T47D (cell line): ENCODE measurements around the gene CCDC77.

Experiments used
- DNase-seq, 2 experiments: peaks; one replicate each; pipeline versions ENCODE4 v3.0.0 to v3.0.0-alpha.2; 2011 to 2012; ENCODE audit warnings: low read depth in 1 of 2, low spot score in 1 of 2
- JUND ChIP-seq: IDR thresholded peaks from 2 replicates; pipeline ENCODE4 v1.6.1; 2012; ENCODE audit warnings: low read depth
- in situ Hi-C: cut with HindIII; loops from 2 replicates; pipeline ENCODE4 v1.10.0; 2016; ENCODE audit warnings: low sequenced_read_pairs, low pct_unique_long_range_greater_than_20kb

CCDC77 gene

GRCh38 chr12:459430-460258 lies 58.2 kb downstream of the CCDC77 start, which contains the start of gene B4GALNT3:
Gene B4GALNT3, plus strand, starts transcription at chr12:459939. Its CDS starts 438 bp downstream, at chr12:460377.
- TF ChIP-seq JUND: no peak
- peak; percentile 76 to 96 for DNase-seq
- in situ Hi-C loops: no loop called here

- in situ Hi-C loops: no loop called here
- no peak for DNase-seq
- no peak for TF ChIP-seq JUND
These were observed 59.1 kb downstream of the CCDC77 start for GRCh38 chr12:460261-461230.

GRCh38 chr12:461425-461824 lies 60.0 kb downstream of the CCDC77 start:
- TF ChIP-seq JUND: no peak
- DNase-seq: no peak
- in situ Hi-C loops: no loop called here

DNA sequence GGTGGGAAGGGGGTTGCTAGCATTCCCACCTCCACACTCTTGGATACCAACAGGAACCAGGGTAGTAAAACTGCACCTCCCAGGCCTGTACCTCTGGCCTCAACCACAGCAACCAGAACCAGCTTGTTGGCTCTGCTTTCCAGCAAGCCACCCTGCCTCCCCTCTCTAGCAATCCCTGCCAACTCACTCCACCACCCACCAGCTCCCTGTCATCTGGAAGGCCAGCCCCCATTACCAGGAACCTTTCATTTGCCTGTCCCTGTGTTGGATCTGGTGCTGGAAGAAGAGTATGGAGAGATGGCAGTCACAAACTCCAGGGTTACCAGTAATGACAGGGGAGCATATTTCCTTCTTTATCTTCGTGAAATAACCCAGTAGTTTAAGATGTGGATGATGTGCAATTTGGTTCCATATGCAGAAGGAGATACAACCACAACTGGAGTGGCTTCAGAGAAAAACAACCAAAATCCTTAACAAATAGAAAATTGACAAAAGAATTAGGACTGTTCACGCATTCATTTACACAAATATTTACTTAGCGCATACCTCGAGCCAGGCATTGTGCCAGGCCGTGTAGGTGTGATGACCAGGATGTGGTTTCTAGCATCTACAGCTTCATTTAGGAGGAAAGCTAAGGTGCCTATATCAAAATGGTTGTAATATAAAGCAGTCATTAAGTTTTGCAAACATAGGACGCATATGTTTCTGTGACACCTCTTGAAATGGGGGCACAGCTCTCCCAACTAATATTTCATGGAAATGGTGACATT lies 61.7 kb downstream of the CCDC77 start:
- in situ Hi-C loops: no loop called here
- TF ChIP-seq JUND: no peak
- peak in 1 of 2 experiments; percentile 76 for DNase-seq

GRCh38 chr12:464484-465267 lies 63.2 kb downstream of the CCDC77 start:
- in situ Hi-C loops: no loop called here
- no peak for TF ChIP-seq JUND
- no peak for DNase-seq

- no peak for TF ChIP-seq JUND
- in situ Hi-C loops: no loop called here
These were observed 64.6 kb downstream of the CCDC77 start for GRCh38 chr12:466039-466438.

GRCh38 chr12:466762-467161 lies 65.3 kb downstream of the CCDC77 start:
- no peak for DNase-seq
- no peak for TF ChIP-seq JUND
- in situ Hi-C loops: no loop called here

More at GRCh38 chr12:466039-466438, 64.6 kb downstream of the CCDC77 start:
- DNase-seq: no peak

DNA sequence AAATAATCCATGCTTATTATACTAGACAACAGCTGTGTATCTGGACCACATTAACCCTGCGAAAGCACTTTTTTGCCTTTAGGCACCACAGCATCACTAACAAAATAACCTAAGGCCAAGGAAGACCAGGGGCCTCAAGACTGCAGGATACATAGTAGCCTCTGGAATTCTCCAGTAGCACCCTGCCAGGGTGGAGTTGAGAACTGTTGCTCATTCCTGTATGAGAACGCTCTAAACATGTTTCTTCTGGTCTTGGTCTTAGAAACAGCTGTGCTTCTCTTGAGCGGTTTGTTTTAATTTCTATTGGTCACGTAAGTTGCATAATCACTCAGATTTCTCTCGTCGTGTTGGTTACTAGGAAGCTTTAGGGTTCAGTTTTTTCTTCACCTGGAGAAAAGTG lies 66.1 kb downstream of the CCDC77 start:
- no peak for DNase-seq
- in situ Hi-C loops: no loop called here
- no peak for TF ChIP-seq JUND

DNA sequence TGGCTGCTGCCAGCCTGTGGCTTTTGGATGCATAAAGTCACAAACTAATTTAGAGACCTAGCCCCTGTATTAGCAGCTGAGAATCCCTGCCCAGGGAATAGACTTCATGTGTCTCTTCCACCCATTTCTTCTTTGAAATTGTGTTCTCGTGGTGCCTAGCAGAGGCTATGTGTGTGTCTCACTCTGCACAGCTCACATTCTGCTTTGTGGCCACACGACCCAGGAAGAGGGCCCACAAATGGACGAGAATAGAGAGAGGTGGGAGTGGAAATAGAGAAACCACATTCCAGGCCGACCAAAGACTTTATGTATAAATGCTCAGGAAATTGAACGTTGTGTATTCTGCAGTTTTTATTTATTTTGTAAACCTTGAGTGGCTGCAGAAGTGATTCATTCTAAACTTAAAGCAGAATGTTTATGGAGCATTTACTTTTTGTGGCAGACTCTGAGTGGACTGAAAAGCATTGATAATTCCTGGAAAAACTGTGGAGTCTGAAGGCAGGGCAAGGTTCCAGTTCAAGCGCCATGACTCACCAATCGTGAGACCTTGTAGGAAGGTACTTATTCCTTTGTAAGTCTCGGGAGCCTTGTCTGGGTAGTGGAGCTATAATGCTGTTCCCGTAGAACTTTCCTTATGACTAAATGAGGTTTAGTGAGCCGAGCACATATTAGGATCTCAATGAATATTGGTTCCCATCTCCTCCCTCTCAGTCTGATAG lies 67.4 kb downstream of the CCDC77 start:
- TF ChIP-seq JUND: no peak
- no peak for DNase-seq
- in situ Hi-C loops: no loop called here

GRCh38 chr12:470133-470532 lies 68.7 kb downstream of the CCDC77 start:
- no peak for TF ChIP-seq JUND
- DNase-seq: no peak
- in situ Hi-C loops: no loop called here

DNA sequence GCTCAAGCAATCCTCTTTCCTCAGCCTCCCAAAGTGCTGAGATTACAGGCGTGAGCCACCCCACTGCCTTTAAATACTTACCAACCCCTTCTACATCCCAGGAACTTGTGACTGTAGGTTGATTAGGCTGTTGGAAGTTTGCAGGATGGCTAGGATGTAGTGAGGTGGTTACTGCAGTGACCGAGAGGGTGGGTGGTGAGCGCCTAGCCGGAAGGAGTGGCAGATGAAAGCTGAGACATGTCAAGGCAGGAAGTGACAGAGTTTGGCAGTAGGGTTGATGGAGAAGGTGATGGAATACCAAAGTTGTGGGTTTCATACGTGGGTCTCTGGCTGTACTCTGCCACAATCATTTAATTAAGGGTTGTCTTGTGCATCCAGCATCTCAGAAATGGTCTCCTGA lies 71.8 kb downstream of the CCDC77 start:
- DNase-seq: no peak
- no peak for TF ChIP-seq JUND
- in situ Hi-C loops: no loop called here
